Adrenal gland (tissue), 5 donors: ENCODE data around the gene CASKIN2.

Source experiments
- CTCF ChIP-seq, 6 experiments: fragments of 450-650 bp in 4 of 6; fragments of 200-600 bp in 2 of 6; sonication (generic) in 1 of 6; IDR thresholded peaks; 1 replicate in 5 of 6; 2 replicates in 1 of 6; pipeline versions ENCODE4 v1.5.1 to v1.8.0; 2016 to 2021; ENCODE audit warnings: antibody characterized with exemption in 6 of 6, mild to moderate bottlenecking in 2 of 6, moderate library complexity in 1 of 6
- POLR2A ChIP-seq, 2 donors: fragments of 450-650 bp; IDR thresholded peaks; one replicate each; pipeline ENCODE4 v1.6.1; 2017; ENCODE audit warnings: antibody characterized with exemption in 2 of 2, mild to moderate bottlenecking in 2 of 2, moderate library complexity in 1 of 2
- donor health status: DM: no; HTN: no; CAD: no.

- TF ChIP-seq CTCF (IDR thresholded peaks at IDR 0.05) (no peak), POLR2A (IDR thresholded peaks at IDR 0.05) (no peak)
These were observed 21.0 kb upstream of the CASKIN2 start for GRCh38 chr17:75536366-75536765.
